Astrocyte (in vitro differentiated cells and primary cell): ENCODE data around the gene PCDHA1.
"Not testable (repeated sequence)": the region's sequence is repeated elsewhere in the genome, so short reads cannot be mapped to it uniquely, and the experiment has no call there.

Experiments
- EZH2 ChIP-seq: IDR thresholded peaks from 2 replicates; pipeline ENCODE4 v1.6.1; 2012; ENCODE audit warnings: mild to moderate bottlenecking, low read length, inconsistent platforms; ENCODE audit not compliant: insufficient read depth
- TF ChIP-seq, protein P1 (sequence below): IDR thresholded peaks from 2 replicates; pipeline ENCODE4 v1.5.1; 2011; ENCODE audit warnings: low read depth, mild to moderate bottlenecking, inconsistent platforms, low read length, moderate library complexity; ENCODE audit not compliant: insufficient read depth

DNA sequence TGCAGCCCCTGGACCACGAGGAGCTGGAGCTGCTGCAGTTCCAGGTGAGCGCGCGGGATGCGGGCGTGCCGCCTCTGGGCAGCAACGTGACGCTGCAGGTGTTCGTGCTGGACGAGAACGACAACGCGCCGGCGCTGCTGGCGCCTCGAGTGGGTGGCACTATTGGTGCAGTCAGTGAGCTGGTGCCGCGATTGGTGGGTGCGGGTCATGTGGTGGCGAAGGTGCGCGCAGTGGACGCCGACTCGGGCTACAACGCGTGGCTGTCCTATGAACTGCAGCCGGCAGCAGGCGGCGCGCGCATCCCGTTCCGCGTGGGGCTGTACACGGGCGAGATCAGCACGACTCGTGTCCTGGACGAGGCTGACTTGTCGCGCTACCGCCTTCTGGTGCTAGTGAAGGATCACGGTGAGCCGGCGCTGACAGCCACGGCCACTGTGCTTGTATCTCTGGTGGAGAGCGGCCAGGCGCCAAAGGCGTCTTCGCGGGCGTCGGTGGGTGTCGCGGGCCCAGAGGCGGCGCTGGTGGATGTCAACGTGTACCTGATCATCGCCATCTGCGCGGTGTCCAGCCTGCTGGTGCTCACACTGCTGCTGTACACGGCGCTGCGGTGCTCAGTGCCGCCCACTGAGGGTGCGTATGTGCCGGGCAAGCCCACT is 2.0 kb downstream of the PCDHA1 start:
- TF ChIP-seq EZH2, result not testable (repeated sequence)
- TF ChIP-seq, protein P1, sequence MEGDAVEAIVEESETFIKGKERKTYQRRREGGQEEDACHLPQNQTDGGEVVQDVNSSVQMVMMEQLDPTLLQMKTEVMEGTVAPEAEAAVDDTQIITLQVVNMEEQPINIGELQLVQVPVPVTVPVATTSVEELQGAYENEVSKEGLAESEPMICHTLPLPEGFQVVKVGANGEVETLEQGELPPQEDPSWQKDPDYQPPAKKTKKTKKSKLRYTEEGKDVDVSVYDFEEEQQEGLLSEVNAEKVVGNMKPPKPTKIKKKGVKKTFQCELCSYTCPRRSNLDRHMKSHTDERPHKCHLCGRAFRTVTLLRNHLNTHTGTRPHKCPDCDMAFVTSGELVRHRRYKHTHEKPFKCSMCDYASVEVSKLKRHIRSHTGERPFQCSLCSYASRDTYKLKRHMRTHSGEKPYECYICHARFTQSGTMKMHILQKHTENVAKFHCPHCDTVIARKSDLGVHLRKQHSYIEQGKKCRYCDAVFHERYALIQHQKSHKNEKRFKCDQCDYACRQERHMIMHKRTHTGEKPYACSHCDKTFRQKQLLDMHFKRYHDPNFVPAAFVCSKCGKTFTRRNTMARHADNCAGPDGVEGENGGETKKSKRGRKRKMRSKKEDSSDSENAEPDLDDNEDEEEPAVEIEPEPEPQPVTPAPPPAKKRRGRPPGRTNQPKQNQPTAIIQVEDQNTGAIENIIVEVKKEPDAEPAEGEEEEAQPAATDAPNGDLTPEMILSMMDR, result not testable (repeated sequence)
